GM18867 (cell line): ENCODE results near the gene GET4.

Source experiments
- ATAC-seq: cut with Tn5 transposase; IDR thresholded peaks from one replicate; pipeline ENCODE4 v1.9.1; 2021; ENCODE audit warnings: mild to moderate bottlenecking, moderate library complexity; ENCODE audit not compliant: unreplicated experiment

Gene GET4

DNA sequence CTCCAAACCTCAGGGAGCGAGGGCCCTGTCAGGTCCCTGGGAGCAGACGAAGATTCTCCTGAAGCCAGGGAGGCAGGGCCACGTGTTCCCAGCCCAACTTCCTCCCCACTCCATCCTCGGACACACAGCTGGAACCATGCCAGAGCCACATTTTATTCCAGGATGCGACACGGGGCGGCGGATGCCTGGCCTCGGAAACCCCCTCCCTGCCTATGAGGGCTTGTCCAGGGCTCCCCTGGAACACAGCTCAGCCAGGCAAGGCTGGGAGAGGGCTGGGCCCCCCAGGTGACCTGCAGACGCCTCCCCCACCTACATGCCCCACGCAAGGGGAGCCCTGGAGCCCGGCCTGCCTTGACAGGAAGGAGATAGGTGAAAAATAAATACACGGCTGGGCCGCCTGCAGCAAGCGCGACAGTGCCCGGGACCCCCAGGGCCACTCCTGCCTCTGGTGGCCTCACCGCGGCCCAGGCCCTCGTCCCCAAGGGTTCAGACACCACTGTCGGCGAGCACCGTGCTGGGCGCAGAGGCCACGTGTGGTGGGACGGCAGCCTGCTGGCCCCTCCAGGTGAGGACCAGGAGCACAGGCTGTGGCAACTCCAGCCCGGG, 21.5 kb downstream of the GET4 start:
- ATAC-seq: no peak

DNA sequence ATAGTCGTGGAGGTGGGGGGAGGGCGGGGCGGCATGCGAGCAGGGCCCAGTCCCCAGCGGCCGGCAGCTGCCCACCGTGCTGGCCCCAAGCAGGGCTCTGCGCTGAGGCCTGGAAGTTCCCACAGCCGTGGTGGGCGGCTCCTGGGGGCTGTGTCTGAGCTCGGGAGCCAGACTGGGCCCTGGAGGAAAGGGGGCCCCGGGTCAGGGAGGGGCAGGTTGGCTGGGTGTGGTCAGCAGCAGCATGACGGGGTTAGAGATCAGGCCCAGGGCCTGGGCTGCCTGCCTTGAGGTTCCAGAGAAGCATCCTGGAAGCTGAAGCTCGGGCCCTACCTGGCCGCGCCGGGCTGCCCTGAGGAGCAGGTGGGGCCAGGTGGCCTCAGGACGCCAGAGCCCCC, 22.1 kb downstream of the GET4 start:
- ATAC-seq: no peak

DNA sequence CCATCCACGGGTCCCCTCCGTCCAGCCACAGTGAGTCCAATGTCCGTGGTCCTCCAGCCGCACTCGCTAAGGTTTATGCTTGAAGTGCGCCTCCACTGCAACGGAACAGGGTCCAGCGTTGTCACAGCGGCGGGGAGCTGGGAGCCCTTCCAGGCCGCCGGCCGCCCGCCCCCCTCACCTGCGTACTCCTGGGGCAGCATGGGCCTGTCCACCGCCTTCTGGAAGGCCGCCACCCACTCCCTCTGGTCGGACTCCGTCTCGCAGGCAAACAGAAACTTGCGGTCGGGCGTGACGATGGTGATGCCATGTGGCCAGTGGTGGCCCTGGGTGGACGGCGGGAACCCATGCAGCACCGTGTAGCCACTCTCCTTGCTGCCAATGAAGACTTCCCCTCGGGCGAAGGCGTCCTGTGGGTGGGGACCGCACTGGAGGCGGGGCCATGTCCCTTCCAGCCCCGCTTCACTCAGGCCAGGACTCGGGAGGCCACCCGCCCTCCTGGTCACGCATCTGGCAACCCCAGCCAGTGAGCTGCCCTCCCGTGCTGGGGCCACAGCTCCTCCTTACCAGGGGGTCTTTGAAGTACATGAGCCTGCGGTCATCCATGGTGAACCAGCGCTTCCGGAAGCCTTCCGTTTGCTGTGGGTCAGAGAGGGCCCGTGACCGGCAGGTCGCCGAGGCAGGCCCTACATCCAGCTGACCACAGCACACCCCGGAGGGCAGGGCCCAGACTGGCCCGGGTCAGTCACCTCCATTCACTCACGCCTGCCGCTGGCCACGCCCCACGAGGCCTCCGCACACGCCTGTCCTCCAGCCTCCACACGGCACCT, 22.7 kb downstream of the GET4 start:
- ATAC-seq: no peak

DNA sequence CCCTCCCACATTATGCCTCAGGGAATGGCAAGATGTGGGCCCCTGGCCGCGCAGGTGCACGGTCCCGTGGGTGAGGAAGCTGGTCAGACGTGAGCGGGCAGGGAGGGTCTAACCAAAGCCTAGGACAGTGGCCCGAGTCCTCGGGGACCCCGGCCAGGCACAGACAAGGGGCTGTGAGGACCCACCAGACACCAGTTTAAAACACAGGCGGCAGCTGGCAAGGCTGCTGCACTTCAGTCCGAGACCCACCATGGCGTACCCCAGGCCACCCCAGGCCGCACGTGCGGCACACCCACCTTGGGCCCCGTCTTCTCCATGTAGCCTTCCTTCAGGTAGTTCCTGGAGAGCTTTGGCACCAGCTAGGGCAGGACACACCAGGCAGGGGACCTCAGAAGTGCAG, 23.5 kb downstream of the GET4 start:
- ATAC-seq: no peak

DNA sequence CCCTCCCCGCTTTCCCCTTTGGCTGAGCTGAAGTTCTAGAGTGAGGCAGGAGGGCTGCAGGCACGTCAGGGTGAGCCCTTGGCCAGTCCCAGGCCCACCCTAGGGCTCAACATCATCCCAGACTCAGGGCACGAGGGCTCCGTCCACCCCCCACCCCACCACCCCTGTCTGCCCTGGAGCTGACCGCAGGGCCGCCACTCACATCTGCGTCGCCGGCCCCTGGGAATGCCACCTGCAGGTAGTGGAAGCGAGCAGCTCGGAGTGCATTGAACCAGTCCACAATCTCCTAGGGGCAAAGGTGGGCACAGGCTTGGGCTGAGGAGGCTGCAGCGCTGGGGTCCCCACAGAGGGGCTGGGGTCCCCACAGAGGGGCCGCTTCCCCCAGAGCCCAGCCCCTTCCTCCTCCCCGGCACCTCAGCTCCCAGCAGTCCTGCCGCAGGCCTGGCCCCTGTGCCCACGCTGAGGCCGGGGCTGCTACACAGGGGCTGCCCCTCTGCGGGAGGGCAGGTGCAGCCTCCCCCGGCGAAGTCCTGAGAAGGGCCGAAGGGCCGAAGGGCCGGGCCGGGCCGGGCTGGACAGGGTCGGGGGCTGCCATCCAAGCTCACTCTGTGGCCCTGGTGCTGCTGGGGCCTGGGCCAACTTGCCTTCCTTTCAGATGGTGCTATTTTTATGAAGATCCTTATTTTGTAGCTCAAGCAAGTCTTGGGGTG, 24.1 kb downstream of the GET4 start:
- ATAC-seq: no peak

DNA sequence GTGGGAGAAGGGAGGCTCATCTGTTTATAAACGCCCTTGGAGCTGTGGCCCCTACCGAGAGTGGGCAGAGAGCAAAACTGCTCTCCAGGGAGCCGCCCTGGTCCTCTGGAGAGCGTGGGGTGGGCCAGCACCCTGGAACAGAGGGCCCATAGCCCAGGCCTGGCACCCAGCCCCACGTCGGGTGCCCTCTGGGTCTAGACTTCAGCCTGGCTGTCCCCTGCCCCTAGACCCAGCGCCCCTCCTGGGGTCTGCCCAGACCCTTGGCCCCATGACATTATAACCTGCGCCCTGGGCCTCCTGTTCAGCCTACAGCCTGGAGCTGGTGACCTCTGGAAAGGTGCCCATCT, 24.7 kb downstream of the GET4 start:
- no peak for ATAC-seq

DNA sequence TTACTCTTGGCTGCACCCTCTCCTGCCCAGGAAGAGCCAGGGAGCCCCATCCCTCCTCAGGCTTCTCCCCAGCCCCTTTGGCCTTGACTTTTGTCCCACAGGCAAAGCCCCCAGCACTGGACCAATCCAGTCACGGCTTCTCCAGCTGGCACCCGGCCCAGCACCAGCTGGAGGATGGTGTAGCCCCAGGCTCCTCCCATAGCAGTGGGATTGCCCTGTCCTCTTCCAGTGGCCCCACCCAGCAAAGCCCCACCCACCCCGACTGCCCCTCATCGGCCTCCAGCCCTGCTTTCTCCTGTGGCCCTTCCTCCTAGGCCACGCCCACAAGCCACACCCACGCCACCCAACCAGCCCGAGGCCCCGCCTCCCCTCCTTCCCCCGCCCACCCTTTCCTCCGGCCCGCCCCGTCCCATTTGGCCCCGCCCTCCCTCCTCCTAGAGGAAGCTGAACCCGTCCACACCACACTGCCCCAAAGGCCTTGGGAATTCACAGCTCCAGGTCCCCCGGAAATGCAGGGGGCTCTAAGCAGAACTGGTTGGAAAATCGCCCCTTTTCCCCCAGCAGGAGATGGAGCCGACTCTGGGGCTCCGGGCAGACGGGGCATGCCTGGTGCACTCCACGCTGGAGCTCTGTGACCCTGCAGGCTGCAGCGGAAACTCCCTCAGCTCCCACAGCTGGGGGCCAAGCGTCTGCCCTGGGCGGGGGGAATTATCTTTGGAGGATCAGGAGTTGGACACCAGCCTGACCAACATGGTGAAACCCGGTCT, 25.2 kb downstream of the GET4 start:
- ATAC-seq: no peak

DNA sequence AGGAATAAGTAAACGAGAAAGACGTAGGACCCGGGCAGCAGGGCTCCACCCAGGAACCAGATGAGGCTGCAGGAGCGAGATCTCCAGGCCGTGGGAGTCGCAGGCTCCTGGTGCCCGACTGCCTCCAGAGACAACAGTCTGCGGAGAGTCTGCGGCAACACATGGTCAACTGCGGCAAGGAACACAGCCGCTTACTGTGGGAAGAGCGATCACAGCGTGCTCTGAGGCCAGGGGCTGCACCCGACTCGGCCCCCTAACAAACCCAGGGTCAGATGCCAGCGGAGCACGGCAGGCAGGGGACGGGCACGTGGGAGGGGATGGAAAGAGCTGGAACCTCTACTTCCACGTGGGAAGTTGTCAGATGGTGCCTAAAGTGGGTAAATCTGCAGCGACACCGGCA, 26.6 kb downstream of the GET4 start:
- no peak for ATAC-seq

DNA sequence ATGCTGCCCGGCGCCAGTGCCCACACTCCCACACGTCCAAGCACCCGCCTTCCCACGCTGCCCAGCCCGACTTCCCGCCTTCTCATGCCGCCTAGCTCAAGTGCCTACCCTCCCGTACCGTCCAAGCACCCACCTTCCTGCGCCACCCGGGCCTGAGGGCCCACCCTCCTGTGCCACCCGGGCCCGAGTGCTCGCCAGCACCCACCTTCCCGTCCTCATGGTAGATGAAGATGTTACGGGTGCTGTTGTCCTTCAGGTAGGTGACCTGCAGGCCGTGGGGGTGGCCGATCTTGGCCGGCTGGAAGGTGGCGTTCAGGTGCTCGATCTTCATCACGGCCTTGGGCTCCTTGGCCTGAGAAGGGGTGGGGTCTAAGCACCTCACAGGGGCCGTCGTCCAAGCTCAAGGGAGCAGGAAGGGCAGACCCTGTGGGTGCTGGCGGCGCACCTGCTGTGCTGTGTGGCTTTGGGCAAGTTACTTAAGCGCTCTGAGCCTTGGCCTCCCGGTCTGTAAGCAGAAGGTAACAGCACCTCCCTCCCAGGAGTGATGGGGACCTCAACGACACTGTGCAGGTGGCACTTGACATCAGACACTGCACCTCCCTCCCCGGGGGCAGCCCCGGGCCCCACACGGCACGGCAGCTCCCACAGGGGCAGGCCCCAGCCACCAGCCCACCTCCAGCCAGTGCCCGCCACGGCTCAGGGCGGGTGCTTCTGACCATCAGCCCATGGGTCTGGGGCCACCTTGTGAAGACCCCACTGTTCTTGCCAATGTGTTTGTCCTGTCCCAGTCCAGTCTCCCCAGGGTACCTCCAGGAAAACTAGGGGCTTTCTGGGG, 27.8 kb downstream of the GET4 start:
- ATAC-seq: no peak

DNA sequence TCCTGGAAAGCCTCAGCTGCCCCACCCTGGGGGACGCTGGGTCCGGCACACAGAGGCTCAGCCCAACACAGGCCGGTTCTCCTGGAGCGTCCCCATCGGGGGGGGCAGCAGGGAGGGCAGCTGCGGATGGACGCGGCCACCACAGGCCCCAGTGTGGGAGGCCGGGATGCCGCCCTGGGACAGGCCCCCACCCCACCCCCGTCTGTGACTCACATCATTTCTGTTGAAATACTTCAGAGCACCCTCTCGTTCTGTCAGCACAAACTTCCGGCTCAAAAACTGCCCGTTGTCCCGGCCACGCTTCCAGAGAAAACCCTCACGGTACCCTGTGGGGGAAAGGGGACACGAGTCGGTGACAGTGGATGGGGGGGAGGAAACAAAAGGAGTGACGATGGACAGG, 28.5 kb downstream of the GET4 start:
- no peak for ATAC-seq

DNA sequence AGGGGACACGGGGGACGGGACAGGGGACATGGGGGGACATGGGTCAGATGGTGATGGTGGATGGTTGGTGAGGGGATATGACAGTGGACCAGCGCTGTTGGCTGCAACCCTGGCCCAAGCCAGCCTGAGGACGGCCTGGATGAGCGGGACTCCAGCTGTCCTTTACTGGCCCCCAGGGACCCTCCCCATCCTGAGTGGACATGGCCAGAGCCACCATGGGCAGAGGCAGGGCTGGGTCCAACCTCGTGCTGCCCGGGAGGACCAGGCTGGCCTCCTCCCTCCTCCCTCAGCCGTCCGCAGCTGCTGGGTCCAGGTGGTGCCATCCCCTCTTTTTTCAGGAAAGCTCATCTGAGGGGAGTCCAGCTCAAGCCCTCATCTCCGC, 30.4 kb downstream of the GET4 start:
- ATAC-seq: no peak

DNA sequence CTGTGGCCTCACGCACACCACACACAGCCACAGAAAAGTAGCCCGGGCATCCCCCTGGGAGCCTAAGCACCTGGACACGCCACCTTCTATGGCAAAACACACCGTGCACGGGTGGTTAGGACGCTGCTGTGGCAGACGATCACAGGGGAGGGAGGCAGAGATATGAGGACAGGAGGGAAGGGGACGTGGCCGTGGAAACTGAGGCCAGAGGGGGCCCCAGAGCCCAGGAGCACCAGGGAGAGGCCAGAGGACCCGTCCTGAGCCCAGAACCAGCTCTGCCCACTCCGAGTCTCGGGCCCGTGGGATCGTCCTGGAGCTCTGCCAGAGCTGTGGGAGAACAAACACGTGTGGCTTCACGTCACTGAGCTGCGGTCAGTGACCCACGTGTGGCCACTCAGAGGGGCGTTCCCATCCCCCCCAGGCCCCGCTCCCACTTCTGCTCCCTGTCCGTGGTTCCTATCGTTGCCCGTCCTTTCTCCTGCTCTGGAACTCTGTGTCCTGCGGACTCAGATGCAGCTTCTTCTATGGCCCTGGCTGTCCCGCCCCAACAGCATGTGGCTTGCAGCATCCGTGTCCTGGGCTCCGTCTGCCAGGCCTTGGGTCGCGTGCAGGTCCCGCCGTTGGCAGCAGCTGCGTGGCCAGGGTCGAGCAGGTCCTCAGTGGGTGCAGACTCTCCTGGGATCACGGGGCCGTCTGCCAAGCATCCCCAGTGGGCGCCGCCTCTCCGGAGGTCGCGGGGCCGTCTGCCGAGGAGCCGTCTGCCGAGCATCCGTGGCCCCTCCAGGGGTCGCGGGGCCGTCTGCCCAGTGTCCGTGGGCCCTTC, 31.0 kb downstream of the GET4 start:
- ATAC-seq: no peak

DNA sequence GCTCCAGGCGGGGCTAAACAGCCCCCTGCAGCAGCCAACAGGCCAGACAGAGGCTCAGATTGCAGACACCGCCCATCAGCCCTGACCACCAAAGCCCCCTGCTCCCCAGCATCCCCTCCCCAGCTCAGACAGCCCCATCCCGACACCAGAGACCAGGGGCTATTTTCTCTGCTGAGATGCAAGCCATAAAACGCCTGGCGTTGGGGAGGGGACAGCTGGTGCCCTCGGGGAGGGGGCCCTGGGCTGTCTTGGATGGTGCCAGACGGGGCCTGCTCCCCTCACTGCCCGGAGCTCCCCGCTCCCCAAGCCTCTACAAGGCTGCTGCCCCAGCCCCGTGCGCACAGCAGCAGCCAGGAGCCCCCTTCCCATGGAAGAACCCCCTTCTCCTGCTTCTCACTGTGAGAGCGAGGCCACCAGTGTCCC, 31.8 kb downstream of the GET4 start:
- no peak for ATAC-seq

DNA sequence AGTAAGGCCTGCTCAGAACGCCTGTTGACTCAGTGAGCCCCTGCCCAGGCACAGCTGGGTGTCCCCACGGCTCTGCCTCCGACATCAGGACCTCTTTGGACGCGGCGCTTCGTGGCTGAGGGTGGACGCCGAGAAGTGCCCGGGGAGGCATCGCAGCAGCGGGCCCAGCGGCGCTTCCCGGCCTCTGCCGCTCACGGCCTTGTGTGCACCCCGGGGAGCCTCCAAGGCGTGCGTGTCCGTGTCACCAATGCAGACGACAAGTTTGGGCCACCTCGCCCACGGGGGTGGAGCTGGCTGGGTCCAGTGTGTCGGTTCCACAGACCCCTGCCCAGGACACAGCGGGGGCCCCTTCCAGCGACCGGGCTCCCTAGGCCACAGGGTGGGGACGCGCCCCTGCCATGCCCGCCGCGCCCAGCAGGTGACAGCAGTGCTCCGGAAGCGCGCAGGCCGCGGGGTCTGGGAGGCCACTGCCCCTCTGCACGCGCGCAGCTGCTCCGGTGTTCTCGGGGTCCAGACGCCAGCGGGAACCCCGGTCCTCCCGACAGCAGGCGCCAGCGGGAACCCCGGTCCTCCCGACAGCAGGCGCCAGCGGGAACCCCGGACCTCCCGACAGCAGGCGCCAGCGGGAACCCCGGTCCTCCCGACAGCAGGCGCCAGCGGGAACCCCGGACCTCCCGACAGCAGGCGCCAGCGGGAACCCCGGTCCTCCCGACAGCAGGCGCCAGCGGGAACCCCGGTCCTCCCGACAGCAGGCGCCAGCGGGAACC, 32.4 kb downstream of the GET4 start:
- ATAC-seq: peak; percentile 62

DNA sequence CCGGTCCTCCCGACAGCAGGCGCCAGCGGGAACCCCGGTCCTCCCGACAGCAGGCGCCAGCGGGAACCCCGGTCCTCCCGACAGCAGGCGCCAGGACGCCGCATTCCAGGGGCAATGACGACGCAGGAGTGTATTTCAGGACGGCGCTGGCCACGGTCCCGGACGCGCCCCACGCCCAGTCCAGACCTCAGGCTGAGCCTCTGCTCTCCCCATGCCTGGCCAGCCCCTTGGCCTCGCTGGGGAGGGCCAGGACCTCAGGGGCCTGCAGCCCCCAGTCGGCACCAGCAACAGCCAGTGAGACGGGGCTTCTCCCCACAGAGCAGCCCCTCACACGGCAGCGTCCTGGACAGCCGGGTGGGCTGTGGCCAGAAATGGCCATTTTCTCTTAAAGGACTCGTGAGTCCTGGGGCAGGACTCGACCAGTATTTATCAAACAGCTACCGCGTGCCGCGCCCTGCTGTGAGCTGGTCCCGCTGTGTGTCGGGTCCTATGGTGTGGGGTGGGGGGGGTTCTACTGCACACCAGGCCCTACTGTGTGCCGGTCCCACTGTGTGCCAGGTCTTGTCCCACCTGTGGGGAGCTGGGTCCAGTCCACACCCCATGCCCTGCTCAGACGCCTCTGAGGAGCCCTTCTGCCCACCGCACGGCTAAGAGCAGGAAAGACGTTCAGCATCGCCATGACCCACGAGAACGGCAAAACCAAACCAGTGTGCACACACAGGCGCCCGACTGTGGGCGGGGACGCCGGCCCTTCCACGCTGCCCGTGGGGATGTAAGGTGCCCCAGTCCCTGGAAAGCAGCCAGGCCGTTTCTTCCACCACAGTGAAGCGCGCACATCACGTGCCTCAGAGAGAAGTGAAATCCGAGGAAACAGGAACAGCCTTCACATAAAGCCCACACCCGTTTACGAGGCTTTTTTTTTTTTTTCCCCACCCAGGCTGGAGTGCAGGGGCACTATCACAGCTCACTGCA, 33.3 kb downstream of the GET4 start:
- no peak for ATAC-seq

DNA sequence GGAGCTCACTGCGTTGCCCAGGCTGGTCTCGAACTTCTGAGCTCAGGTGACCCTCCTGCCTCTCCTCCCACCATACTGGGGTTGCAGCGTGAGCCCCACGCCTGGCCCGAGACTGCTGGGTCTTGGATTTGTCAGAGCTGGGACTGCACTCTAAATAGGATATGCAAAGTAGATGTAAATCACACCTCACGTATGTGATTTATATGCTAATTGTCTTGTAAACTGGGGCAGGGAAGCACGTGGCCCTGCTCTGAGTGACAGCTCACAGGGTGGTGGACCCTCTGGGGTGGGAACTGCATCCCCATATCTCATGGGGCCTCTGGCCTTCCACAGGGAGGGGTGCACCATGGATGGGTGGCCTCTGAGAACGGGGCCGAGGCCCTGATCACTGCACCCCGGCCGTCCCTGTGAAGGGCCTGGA, 34.1 kb downstream of the GET4 start:
- no peak for ATAC-seq

DNA sequence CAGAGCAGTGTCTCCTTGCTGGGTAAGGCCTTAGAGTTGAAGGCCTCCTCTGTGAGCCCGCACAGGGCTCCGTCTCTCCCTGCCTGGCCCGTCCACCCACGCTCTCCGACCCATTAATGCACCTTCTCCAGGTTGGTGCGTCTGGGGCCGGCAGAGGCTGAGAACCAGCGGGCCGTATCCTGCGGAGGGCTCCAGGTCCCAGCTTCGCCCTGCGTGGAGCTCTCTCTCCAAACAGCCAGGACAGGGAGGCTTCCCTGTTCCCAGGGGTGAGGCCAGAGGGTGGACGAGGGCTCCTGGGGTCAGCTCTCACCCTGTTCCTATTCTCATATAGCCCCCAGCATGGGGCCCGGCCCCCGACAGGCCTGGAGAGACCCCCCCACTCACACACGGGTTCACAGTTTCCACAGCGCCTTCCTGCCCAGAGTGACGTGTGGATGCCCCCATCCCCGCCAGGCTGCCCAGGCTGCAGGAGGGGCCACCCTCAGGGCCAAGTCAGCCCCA, 34.6 kb downstream of the GET4 start:
- no peak for ATAC-seq
